GM18909 (cell line): ENCODE measurements around the gene ZSCAN18.
"Not testable (repeated sequence)": the region's sequence is repeated elsewhere in the genome, so short reads cannot be mapped to it uniquely, and the experiment has no call there.

Experiments
- ATAC-seq: cut with Tn5 transposase; IDR thresholded peaks from one replicate; pipeline ENCODE4 v1.9.1; 2021; ENCODE audit warnings: mild to moderate bottlenecking; ENCODE audit not compliant: unreplicated experiment, poor library complexity

Gene ZSCAN18

DNA sequence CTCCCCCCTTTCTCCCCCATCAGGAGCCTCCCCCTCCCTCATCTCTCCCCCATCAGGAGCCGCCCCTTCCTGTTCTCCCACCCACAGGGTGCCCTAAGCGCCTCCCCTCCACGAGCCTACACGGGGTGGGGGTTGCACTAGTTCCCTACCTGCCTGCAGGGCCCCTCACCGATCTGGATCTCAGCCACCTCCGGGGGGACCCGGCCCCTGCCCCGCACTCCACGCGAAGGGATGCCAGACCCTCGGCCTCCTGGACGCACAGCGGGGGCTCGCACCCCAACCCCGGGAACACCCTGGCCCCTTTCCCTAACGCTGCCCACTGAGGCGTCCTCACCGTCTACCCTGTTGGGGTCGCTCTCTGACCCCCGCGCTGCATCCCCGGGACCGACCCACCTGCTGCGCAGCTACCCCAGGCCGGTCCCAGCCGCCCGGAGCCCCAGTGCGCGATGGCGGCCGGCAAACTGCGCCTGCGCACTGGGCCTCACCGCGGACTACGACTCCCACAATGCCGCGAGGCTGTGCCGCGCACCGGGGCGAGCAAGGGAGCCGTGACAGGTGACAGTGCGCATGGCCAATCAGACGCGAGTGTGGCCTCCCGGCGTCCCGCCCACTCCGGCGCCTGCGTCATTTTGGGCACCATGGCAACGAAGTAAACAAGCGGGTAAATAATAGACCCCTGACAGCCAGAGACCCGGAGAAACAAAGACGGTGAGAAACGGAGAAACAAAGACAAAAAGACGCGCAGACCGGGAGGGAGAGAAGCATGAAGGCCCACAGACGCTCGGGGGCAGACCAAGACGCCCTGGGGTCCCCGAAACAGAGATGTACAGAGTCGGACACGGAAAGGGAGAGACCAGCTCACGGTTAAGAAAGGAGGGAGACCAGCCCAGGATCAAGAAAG is at the start of gene ZSCAN18:
Gene ZSCAN18, minus strand, starts transcription at position 451 of the 901 bp plus-strand sequence. CDS start 7,964 bp downstream, outside the sequence.
- ATAC-seq = peak; percentile 87

- not testable (repeated sequence) for ATAC-seq
Observed at GRCh38 chr19:58147475-58147874, 49.4 kb upstream of the ZSCAN18 start.

- no peak for ATAC-seq
Observed at GRCh38 chr19:58145849-58146248, 47.8 kb upstream of the ZSCAN18 start.

GRCh38 chr19:58134244-58134643 is 36.2 kb upstream of the ZSCAN18 start:
- no peak for ATAC-seq

DNA sequence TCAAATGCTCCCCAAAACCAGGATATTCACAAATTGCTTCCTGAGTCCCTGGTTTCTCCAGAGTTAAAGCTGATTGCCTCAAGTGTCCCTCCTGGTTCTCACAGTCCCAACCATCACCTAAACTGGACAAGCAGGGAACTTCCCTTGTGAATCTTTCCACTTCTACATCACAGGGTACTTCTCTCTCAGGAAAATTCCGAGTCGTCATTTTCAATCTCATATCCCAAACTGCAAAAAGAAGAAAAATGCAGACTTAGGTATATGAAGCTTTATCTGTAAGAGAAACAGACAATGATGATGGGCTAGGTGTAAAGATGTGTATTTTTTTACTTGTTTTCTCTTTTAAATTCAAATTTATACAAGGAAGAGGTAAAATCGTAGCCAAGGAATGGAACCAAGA is 31.3 kb upstream of the ZSCAN18 start:
- ATAC-seq = no peak

- ATAC-seq = no peak
Observed at GRCh38 chr19:58128041-58128685, 30.1 kb upstream of the ZSCAN18 start.

- no peak for ATAC-seq
Observed at GRCh38 chr19:58123354-58123753, 25.3 kb upstream of the ZSCAN18 start.

GRCh38 chr19:58118979-58119733 is 21.1 kb upstream of the ZSCAN18 start:
- ATAC-seq = no peak

GRCh38 chr19:58117841-58118575 is 20.0 kb upstream of the ZSCAN18 start:
- no peak for ATAC-seq

DNA sequence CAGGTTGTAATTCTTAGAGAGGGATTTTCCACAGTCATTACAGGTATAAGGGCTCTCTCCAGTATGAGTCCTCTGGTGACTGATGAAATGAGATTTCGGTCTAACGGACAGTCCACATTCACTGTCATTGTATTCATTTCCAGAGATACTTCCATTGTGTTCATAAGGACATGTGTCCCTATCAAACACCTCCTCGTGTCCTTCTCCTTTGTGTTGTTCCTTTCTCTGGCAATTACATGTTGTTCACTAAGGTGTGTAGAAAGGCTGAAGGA is 10.5 kb upstream of the ZSCAN18 start:
- no peak for ATAC-seq

DNA sequence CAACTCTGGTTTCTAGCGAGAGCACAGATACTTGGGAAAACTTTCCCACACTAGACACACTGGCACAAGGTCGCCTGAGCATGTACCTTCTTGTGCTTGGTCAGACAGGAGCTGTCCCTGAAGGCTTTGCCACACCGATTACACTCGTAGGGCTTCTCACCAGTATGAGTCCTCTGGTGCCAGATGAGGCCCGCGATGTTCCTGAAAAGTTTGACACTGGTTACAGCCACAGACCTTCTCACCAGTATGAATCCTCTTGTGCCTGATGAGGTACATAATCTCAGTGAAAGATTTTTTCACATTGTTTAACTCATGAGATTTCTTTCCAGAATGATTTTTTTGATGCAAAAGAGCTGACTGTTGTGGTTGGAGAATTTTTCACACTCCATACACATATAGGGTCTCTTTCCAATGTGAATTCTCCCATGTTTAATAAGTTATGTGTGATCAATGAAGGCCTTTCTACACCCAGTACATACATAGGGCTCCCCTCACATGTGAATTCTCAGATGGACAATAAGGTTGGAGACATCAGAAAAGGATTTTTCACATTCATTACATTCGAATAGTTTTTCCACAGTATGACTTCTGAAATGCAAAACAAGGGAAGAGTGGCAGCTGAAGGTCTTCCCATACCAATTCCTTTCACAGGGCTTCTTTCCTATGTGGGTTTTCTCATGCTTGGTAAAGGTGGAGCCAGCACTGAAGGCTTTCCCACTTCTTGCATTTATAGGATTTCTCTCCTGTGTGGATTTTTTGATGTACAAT is 9.9 kb upstream of the ZSCAN18 start:
- no peak for ATAC-seq

GRCh38 chr19:58098682-58098998 is 609 bp upstream of the ZSCAN18 start:
- ATAC-seq = no peak

DNA sequence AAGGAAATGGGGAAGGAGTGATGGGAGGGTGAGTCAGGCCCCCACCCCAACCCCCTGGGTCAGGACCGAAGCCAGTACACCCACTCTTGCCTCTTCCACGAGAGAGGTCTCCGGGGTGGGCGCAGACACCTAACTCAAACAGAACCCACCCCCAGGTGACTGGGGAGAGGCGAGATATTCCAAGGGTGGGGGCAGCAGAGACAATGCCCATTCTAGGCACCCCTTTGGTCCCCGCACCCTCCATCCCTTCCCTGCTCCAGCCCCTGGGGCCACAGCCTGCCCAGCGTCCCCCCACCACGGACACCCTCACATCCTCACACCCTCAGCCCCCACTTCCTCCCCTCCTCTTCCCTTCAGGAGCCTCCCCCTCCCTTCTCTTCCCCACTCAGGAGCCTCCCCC is 682 bp downstream of the ZSCAN18 start:
- ATAC-seq = no peak

DNA sequence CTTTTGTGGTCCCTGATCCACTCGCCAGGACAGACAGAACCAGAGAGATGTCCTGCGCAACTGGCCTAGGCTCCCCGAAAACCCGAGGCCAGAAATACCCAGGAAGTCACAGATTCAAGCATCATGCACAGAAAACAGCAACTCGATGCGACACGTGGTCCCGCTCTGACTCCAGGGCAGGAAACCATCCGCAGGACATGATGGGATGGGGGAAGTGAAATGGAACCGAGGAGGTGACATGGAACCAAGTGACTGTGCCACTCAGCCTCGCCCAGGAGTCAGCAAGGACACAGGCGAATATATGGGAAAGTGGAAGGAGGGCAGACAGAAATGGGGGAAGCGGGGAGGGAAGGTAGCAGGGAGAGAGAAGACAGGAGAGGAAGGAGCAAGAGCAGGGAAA is 1.1 kb downstream of the ZSCAN18 start:
- no peak for ATAC-seq

DNA sequence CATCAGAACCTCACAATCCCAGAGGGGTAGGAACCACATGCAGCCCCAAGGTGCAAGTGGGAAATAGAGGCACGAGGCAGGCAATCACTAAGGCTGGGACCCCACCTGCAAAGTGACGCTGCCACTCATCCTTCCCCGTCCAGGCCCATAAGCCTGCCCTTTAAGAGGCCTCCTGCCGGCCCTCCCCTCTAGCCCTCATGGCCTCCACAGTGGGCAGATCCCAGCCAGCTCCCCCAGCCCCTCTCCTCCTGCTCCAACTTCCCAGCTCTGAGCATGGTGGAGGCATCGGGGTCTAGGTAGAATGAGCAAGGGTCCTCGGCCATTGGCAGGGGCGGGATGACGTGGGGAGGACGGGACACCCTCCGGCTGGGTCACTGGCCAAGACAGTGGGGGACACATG is 2.7 kb downstream of the ZSCAN18 start:
- ATAC-seq = no peak

DNA sequence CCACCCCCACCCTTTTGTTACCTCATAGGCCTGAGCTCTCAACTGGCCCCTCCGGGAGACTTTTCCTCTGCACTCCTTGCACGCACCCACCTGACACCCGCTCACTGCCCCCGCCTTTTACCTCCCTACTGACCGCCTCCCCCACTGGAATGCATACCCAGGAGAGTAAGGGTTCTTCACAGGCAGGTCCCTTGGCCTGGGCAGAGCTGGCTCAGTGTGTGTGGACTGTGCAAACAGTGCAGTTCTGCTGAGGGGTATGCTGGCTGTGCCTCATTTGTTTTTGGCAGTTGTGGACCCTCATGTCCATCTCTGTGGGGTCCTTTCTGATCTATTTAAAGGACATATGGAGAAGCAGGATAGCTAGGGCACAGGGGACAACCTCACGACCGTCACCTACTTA is 5.0 kb downstream of the ZSCAN18 start:
- no peak for ATAC-seq

- no peak for ATAC-seq
Observed at GRCh38 chr19:58091251-58091995, 6.6 kb downstream of the ZSCAN18 start.

DNA sequence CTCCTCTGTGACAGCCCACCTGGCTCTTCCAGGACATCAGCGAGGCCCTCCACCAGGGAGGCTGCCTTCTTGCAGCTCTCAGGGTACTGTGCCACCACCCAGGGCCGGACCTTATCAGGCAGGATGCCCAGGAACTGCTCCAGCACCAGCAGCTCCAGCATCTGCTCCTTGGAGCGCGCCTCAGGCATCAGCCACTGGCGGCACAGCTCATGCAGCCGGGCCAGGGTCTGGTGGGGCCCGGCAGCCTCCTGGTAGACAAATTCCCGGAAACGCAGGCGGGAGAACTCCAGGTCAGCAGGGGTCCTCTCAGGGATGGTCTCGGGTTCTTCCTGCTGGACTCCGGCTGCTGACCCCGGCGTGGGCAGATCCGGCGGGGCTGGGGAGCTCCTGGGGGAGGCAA is 8.2 kb downstream of the ZSCAN18 start:
- no peak for ATAC-seq

- ATAC-seq = no peak
Observed at GRCh38 chr19:58088521-58089052, 9.4 kb downstream of the ZSCAN18 start.
